NCI-H1436 treated with DMSO at 0.1 percent for 48 hours (cell line): ENCODE measurements around the gene RLIM.

Source experiments
- DNase-seq: peaks from one replicate; lab custom pipeline; 2025; lab: John Stamatoyannopoulos, UW

Gene RLIM

DNA sequence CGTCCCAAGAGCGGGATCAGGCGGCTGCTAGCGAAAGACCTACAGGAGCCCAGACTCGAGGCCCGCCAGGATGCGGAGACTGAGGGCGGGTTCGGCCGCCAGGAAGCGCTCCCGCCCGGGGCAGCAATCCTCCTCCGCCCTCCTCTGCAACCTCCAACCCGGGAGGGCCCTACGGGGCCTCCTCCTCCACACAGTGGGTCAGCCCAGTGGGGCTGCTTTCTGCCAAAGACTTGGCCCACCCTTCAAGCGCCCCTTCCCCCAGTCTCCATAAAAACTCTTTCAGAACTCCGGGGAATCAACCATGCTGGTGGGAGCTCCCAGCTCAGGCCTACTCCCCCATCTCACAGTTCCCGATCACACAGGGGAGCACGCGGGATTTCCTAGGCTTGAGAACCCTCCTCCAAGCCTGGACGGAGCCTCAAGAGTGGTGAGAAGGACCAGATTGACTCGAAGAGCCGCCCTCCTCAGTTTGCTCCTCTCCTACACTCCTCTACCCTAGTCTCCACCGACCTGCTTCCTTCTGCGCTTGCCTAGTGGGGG, 77.5 kb downstream of the RLIM start:
- DNase-seq = no peak

GRCh38 chrX:74536152-74536831, 78.1 kb downstream of the RLIM start:
- DNase-seq = peak; percentile 7

DNA sequence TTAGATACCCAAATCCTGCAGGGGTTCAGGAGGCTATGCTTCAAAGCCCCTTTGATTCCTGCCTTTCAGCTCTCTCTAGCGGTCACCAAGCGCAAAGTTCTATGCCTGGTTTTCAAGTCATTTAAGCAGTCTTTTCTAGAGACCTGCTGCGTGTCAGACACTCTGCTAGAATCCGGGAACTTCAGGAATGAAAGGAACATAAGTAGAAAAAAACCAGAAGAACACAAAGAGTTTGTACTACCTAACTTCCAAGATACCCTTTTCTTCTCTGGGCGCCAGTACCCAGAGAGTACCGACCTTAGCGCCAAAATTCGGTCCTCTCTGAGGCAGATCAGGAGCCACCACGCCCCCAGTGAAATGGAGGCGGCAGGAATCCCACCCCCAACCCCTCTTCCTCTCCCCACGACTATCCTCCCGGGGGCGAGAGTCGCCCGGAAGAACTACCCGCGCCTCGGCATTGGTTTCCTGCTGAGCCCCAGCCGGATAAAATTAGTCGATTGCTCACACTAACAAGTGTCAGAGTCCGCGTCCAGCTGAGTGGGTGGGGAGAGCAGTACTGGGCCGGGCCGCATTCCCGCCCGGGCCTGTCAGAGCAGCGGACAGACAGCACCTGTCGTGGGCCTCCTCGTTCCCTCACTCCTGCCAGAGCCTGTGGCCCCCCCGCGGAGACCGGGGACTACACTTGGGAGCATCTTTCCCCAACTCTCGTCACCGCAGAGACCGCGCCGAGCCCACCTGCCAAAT, 78.8 kb downstream of the RLIM start:
- no peak for DNase-seq
